T-helper 17 cell (primary cell): Measurements from ENCODE around the gene MAP3K20. TPM values are rescaled to one million over a fixed set of nuclear protein-coding genes. Genes with fewer than 3 reads are reported as not detected.
A peak's percentile ranks its signal among the peaks of the same experiment; 100 is the strongest.
"Not testable (repeated sequence)": the region's sequence is repeated elsewhere in the genome, so short reads cannot be mapped to it uniquely, and the experiment has no call there.

Experiments
- ATAC-seq: fragments of 150-1000 bp; cut with Tn5 transposase; 2 replicates; pipeline ENCODE4 v1.10.0; 2021; ENCODE audit warnings: mild to moderate bottlenecking, moderate library complexity
- DNase-seq, 3 donors: peaks; one replicate each; pipeline versions ENCODE4 v3.0.0 to v3.0.0-alpha.2; 2020 to 2021
- H3K9me3 ChIP-seq: one replicate; pipeline ENCODE4 v1.7.0; 2013; ENCODE audit warnings: low read length, mild to moderate bottlenecking; ENCODE audit not compliant: control insufficient read depth, poor library complexity, severe bottlenecking
- H3K27ac Mint-ChIP-seq: one replicate; pipeline ENCODE4 v1.8.0; 2022; ENCODE audit warnings: mild to moderate bottlenecking, moderate library complexity, mixed read lengths
- H3K27me3 Mint-ChIP-seq: one replicate; pipeline ENCODE4 v1.8.0; 2022; ENCODE audit warnings: mixed read lengths
- H3K36me3 Mint-ChIP-seq: one replicate; pipeline ENCODE4 v1.8.0; 2022; ENCODE audit warnings: low read depth, mixed read lengths
- H3K4me1 Mint-ChIP-seq: one replicate; pipeline ENCODE4 v1.8.0; 2022; ENCODE audit warnings: mild to moderate bottlenecking, mixed read lengths
- H3K4me3 Mint-ChIP-seq: one replicate; pipeline ENCODE4 v1.8.0; 2022; ENCODE audit warnings: mild to moderate bottlenecking, moderate library complexity, mixed read lengths
- total RNA-seq, 4 donors: library from RNA in 2 of 4; stranded (reverse) in 2 of 4; gene quantifications; one replicate each; pipeline ENCODE4 v1.2.3 and lab custom pipeline; 2022 to 2026

Gene MAP3K20
- total RNA-seq, 2 donors from 2014 or later = 1.7 to 4.1 TPM

- no peaks in the 10 kb centered on the region for H3K36me3 Mint-ChIP-seq
- H3K27ac Mint-ChIP-seq = no peak overlapping the region
Measured at GRCh38 chr2:173199294-173199693, 123.6 kb downstream of the MAP3K20 start.

GRCh38 chr2:173202570-173202969 is 126.9 kb downstream of the MAP3K20 start:
- DNase-seq = no peak
- H3K27ac Mint-ChIP-seq = no peak overlapping the region
- no peaks in the 10 kb centered on the region for H3K36me3 Mint-ChIP-seq
- no peak overlapping the region for H3K4me3 Mint-ChIP-seq
- peaks cover 3% of the 10 kb centered on the region for H3K4me1 Mint-ChIP-seq
- no peaks in the 10 kb centered on the region for H3K9me3 ChIP-seq
- H3K27me3 Mint-ChIP-seq = no peaks in the 10 kb centered on the region
- no peak for ATAC-seq

More at GRCh38 chr2:173199294-173199693, 123.6 kb downstream of the MAP3K20 start:
- Mint-ChIP-seq H3K27me3 (no peaks in the 10 kb centered on the region), H3K4me1 (no peaks in the 10 kb centered on the region), H3K4me3 (no peak overlapping the region)
- DNase-seq (no peak), ATAC-seq (no peak)
- no peaks in the 10 kb centered on the region for H3K9me3 ChIP-seq

- H3K9me3 ChIP-seq = no peaks in the 10 kb centered on the region
- no peaks in the 10 kb centered on the region for H3K36me3 Mint-ChIP-seq
- ATAC-seq (no peak), DNase-seq (no peak)
- H3K27me3 Mint-ChIP-seq = no peaks in the 10 kb centered on the region
- peaks cover 3% of the 10 kb centered on the region for H3K4me1 Mint-ChIP-seq
- no peak overlapping the region for H3K4me3 Mint-ChIP-seq
- H3K27ac Mint-ChIP-seq = no peak overlapping the region
Measured at GRCh38 chr2:173204316-173204715, 128.7 kb downstream of the MAP3K20 start.

GRCh38 chr2:173205375-173205774 is 129.7 kb downstream of the MAP3K20 start:
- Mint-ChIP-seq H3K27ac (no peak overlapping the region), H3K27me3 (peaks cover 5% of the 10 kb centered on the region), H3K4me1 (peaks cover 3% of the 10 kb centered on the region), H3K4me3 (no peak overlapping the region), H3K36me3 (no peaks in the 10 kb centered on the region)
- no peaks in the 10 kb centered on the region for H3K9me3 ChIP-seq
- ATAC-seq (no peak), DNase-seq (no peak)

- H3K4me1 Mint-ChIP-seq, H3K27ac Mint-ChIP-seq, DNase-seq, H3K4me3 Mint-ChIP-seq, ATAC-seq, H3K9me3 ChIP-seq, H3K36me3 Mint-ChIP-seq, H3K27me3 Mint-ChIP-seq: not testable (repeated sequence)
Measured at GRCh38 chr2:173207124-173207523, 131.5 kb downstream of the MAP3K20 start.

- H3K4me3 Mint-ChIP-seq = no peak overlapping the region
Measured at GRCh38 chr2:173210270-173211196, 134.9 kb downstream of the MAP3K20 start.

GRCh38 chr2:173213181-173213580 is 137.5 kb downstream of the MAP3K20 start:
- H3K27ac Mint-ChIP-seq = no peak overlapping the region
- ATAC-seq = no peak
- H3K4me3 Mint-ChIP-seq = no peak overlapping the region
- peaks cover 5% of the 10 kb centered on the region for H3K27me3 Mint-ChIP-seq
- no peaks in the 10 kb centered on the region for H3K9me3 ChIP-seq
- DNase-seq = no peak
- H3K36me3 Mint-ChIP-seq = no peaks in the 10 kb centered on the region
- H3K4me1 Mint-ChIP-seq = peaks cover 5% of the 10 kb centered on the region

More at GRCh38 chr2:173210270-173211196, 134.9 kb downstream of the MAP3K20 start:
- peaks cover 5% of the 10 kb centered on the region for H3K4me1 Mint-ChIP-seq
- peak in 2 of 3 donors; percentile 13 to 27 for DNase-seq
- H3K27me3 Mint-ChIP-seq = peaks cover 5% of the 10 kb centered on the region
- no peak overlapping the region for H3K27ac Mint-ChIP-seq
- no peaks in the 10 kb centered on the region for H3K36me3 Mint-ChIP-seq
- ATAC-seq = peak; percentile 81
- no peaks in the 10 kb centered on the region for H3K9me3 ChIP-seq

GRCh38 chr2:173214213-173214612 is 138.6 kb downstream of the MAP3K20 start:
- Mint-ChIP-seq H3K36me3 (no peaks in the 10 kb centered on the region), H3K27ac (no peak overlapping the region), H3K4me3 (no peak overlapping the region), H3K27me3 (peaks cover 5% of the 10 kb centered on the region), H3K4me1 (peaks cover 9% of the 10 kb centered on the region)
- ATAC-seq = no peak
- no peak for DNase-seq
- H3K9me3 ChIP-seq = no peaks in the 10 kb centered on the region

- DNase-seq (no peak), ATAC-seq (no peak)
- no peak overlapping the region for H3K4me3 Mint-ChIP-seq
- no peak overlapping the region for H3K27ac Mint-ChIP-seq
- H3K9me3 ChIP-seq = no peaks in the 10 kb centered on the region
- no peaks in the 10 kb centered on the region for H3K36me3 Mint-ChIP-seq
- no peaks in the 10 kb centered on the region for H3K27me3 Mint-ChIP-seq
- H3K4me1 Mint-ChIP-seq = peaks cover 9% of the 10 kb centered on the region
Measured at GRCh38 chr2:173215316-173215715, 139.7 kb downstream of the MAP3K20 start.

- H3K4me3 Mint-ChIP-seq = no peak overlapping the region
- ATAC-seq (no peak), DNase-seq (no peak)
- H3K36me3 Mint-ChIP-seq = no peaks in the 10 kb centered on the region
- H3K9me3 ChIP-seq = no peaks in the 10 kb centered on the region
- peaks cover 9% of the 10 kb centered on the region for H3K4me1 Mint-ChIP-seq
- no peak overlapping the region for H3K27ac Mint-ChIP-seq
- H3K27me3 Mint-ChIP-seq = no peaks in the 10 kb centered on the region
Measured at GRCh38 chr2:173216051-173216450, 140.4 kb downstream of the MAP3K20 start.

- DNase-seq (no peak), ATAC-seq (no peak)
- no peaks in the 10 kb centered on the region for H3K9me3 ChIP-seq
- Mint-ChIP-seq H3K4me1 (peaks cover 7% of the 10 kb centered on the region), H3K27ac (no peak overlapping the region), H3K36me3 (no peaks in the 10 kb centered on the region), H3K4me3 (no peak overlapping the region), H3K27me3 (no peaks in the 10 kb centered on the region)
Measured at GRCh38 chr2:173216668-173217067, 141.0 kb downstream of the MAP3K20 start.

GRCh38 chr2:173217116-173217840 is 141.6 kb downstream of the MAP3K20 start:
- Mint-ChIP-seq H3K4me3 (no peak overlapping the region), H3K27me3 (no peaks in the 10 kb centered on the region), H3K36me3 (no peaks in the 10 kb centered on the region), H3K27ac (no peak overlapping the region), H3K4me1 (peaks cover 7% of the 10 kb centered on the region)
- DNase-seq = no peak
- no peak for ATAC-seq
- no peaks in the 10 kb centered on the region for H3K9me3 ChIP-seq

GRCh38 chr2:173218326-173219056 is 142.8 kb downstream of the MAP3K20 start:
- H3K27me3 Mint-ChIP-seq = no peaks in the 10 kb centered on the region
- no peaks in the 10 kb centered on the region for H3K36me3 Mint-ChIP-seq
- no peak for ATAC-seq
- H3K9me3 ChIP-seq = no peaks in the 10 kb centered on the region
- H3K4me1 Mint-ChIP-seq = peaks cover 7% of the 10 kb centered on the region
- no peak overlapping the region for H3K27ac Mint-ChIP-seq
- no peak for DNase-seq
- no peak overlapping the region for H3K4me3 Mint-ChIP-seq
